Activated CD8-positive, alpha-beta memory T cell treated with anti-CD3 and anti-CD28 coated beads, Interleukin-2, amount 50 U/mL, for 24 hours (primary cell): Measurements from ENCODE around the gene NRG3.

Source experiments
- DNase-seq: peaks from one replicate; pipeline ENCODE4 v3.0.0-alpha.2; 2020; ENCODE audit errors: extremely low read depth

Gene NRG3

GRCh38 chr10:82089327-82089726, 214.3 kb downstream of the NRG3 start:
- DNase-seq = no peak

GRCh38 chr10:82091413-82091812, 216.4 kb downstream of the NRG3 start:
- DNase-seq = no peak

GRCh38 chr10:82092111-82092510, 217.1 kb downstream of the NRG3 start:
- DNase-seq = no peak

GRCh38 chr10:82124713-82125112, 249.7 kb downstream of the NRG3 start:
- DNase-seq = no peak

- no peak for DNase-seq
Observed at GRCh38 chr10:82128527-82128926, 253.5 kb downstream of the NRG3 start.

- DNase-seq = no peak
Observed at GRCh38 chr10:82136103-82136502, 261.1 kb downstream of the NRG3 start.

GRCh38 chr10:82144153-82144552, 269.2 kb downstream of the NRG3 start:
- DNase-seq = no peak

GRCh38 chr10:82148764-82149163, 273.8 kb downstream of the NRG3 start:
- no peak for DNase-seq

GRCh38 chr10:82149674-82150073, 274.7 kb downstream of the NRG3 start:
- DNase-seq = no peak

- no peak for DNase-seq
Observed at GRCh38 chr10:82150123-82150900, 275.3 kb downstream of the NRG3 start.

- DNase-seq = no peak
Observed at GRCh38 chr10:82160307-82160706, 285.3 kb downstream of the NRG3 start.

- DNase-seq = no peak
Observed at GRCh38 chr10:82161264-82161663, 286.3 kb downstream of the NRG3 start.

- DNase-seq = no peak
Observed at GRCh38 chr10:82162549-82163195, 287.7 kb downstream of the NRG3 start.

GRCh38 chr10:82171899-82172298, 296.9 kb downstream of the NRG3 start:
- no peak for DNase-seq

GRCh38 chr10:82176587-82176986, 301.6 kb downstream of the NRG3 start:
- no peak for DNase-seq

- no peak for DNase-seq
Observed at GRCh38 chr10:82190432-82191260, 315.7 kb downstream of the NRG3 start.

GRCh38 chr10:82191653-82192052, 316.7 kb downstream of the NRG3 start:
- no peak for DNase-seq

GRCh38 chr10:82192665-82193064, 317.7 kb downstream of the NRG3 start:
- DNase-seq = no peak

- DNase-seq = no peak
Observed at GRCh38 chr10:82194419-82194818, 319.4 kb downstream of the NRG3 start.

- DNase-seq = no peak
Observed at GRCh38 chr10:82206831-82207230, 331.8 kb downstream of the NRG3 start.

- no peak for DNase-seq
Observed at GRCh38 chr10:82208726-82209125, 333.7 kb downstream of the NRG3 start.

GRCh38 chr10:82210331-82210730, 335.3 kb downstream of the NRG3 start:
- no peak for DNase-seq

GRCh38 chr10:82211346-82211745, 336.4 kb downstream of the NRG3 start:
- DNase-seq = no peak
